ENCODE data around the gene YPEL4.

YPEL4 gene

DNA sequence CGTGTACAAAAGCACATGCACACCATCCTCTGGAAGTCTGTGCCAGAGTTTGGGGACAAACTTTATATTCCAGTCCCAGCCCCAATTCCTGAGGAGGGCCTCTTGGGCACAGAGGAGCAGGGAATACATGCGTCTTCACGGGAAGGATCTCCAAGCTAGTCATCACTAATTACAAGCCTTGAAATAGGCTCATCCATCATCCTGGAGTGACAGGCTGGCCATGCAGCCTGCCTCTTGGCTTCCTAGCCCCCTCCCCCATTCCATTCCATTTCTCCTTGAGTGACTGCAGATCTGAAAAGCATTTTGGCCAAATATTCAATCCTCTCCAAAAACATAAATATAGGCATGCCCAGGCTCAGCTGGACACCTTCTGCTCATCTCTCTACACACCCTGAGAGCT lies 27.4 kb downstream of the YPEL4 start:
- ChIA-PET CTCF (no interaction called here), POLR2A (no interaction called here)
- no peak for TF ChIP-seq FOXA1 (IDR thresholded peaks at IDR 0.05)
- TF ChIP-seq PKNOX1 (IDR thresholded peaks at IDR 0.05): peak; percentile 78
- no peak for DNase-seq (ENCODE audit: extremely low spot score)

DNA sequence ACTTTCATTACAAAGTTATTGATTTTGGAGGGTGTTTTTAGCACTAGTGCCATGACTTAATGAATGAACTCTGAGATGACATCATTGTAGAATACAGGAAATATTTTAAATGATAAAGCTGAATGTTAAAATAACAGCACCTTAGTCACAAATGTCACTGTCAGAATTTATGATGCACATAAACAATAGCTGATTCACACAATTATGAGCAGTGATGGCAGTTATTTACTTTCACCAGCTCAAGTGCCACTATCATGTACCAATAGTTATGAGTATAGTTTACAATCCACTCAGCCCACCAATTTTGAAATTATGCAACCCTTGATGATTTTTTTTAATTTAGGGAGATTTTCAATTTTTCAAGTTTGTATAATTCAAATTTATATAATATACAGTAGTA lies 29.2 kb downstream of the YPEL4 start:
- ChIA-PET CTCF (no interaction called here), POLR2A (no interaction called here)
- no peak for DNase-seq (ENCODE audit: extremely low spot score)
- TF ChIP-seq HDGF (IDR thresholded peaks at IDR 0.05; ENCODE audit: borderline replicate concordance): no peak
- no peak for TF ChIP-seq ZNF384 (IDR thresholded peaks at IDR 0.05)
- no peak for TF ChIP-seq CTBP1 (IDR thresholded peaks at IDR 0.05; ENCODE audit: borderline replicate concordance)

DNA sequence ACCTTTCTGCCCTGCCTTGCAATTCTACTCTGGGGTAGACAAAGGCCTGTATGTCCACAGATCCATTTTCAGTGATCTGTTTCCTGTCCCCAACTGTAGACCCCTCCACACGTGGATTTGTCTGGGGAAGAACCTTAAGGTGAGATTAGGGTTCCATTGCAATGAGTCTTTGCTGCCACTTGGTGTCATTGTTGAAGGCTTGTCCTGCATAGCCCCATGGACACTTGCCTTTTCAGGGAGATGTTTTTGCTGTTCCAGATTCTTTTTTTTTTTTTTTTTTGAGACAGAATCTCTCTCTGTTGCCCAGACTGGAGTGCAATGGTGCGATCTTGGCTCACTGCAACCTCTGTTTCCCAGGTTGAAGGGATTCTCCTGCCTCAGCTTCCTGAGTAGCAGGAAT lies 30.4 kb downstream of the YPEL4 start:
- POLR2A ChIA-PET: no interaction called here
- TF ChIP-seq FOXA1 (IDR thresholded peaks at IDR 0.05) (no peak), NFRKB (IDR thresholded peaks at IDR 0.05) (no peak), SP1 (IDR thresholded peaks at IDR 0.05) (no peak), TARDBP (IDR thresholded peaks at IDR 0.05) (no peak), ARNT (IDR thresholded peaks at IDR 0.05) (no peak), BHLHE40 (IDR thresholded peaks at IDR 0.05; ENCODE audit: borderline replicate concordance) (no peak)

DNA sequence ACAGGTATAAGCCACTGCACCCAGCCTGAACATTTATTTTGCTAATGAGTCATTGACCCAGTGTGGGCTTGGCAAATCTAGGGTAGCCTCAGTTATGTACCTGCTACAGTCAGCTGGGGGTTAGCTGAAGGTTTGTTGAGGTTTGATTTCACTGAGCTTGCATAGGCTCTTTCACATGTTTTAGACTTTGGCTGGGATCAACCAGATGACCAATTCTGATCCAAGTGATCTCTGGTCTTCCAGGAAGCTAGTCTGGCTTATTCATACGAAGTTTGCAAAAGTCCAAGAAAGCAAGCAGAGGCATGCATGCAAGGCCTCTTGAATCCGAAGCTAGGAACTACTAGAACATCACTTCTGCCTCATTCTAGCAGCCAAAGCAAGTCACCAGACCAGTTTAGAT lies 31.3 kb downstream of the YPEL4 start:
- CTCF ChIA-PET: no interaction called here
- TF ChIP-seq BHLHE40 (IDR thresholded peaks at IDR 0.05; ENCODE audit: borderline replicate concordance) (no peak), TARDBP (IDR thresholded peaks at IDR 0.05) (no peak), ARNT (IDR thresholded peaks at IDR 0.05) (no peak), FOXA1 (IDR thresholded peaks at IDR 0.05) (no peak)
- DNase-seq (ENCODE audit: extremely low spot score): no peak
- POLR2A ChIA-PET: no interaction called here

More for the DNA sequence above, 30.4 kb downstream of the YPEL4 start:
- CTCF ChIA-PET: interaction anchor here (0.7 kb wide), 1 partner anchor 11 kb away, joined by 8 read pairs; no protein-coding TSS in a partner anchor
- DNase-seq (ENCODE audit: extremely low spot score): no peak

- TF ChIP-seq L3MBTL2 (conservative IDR thresholded peaks at IDR 0.05) (no peak), ELF4 (IDR thresholded peaks at IDR 0.05) (no peak), BHLHE40 (IDR thresholded peaks at IDR 0.05; ENCODE audit: borderline replicate concordance) (no peak), SUZ12 (IDR thresholded peaks at IDR 0.05) (no peak), NFRKB (IDR thresholded peaks at IDR 0.05) (no peak), HDGF (IDR thresholded peaks at IDR 0.05; ENCODE audit: borderline replicate concordance) (no peak), ZNF384 (IDR thresholded peaks at IDR 0.05) (no peak), FOXA1 (IDR thresholded peaks at IDR 0.05) (no peak), PKNOX1 (IDR thresholded peaks at IDR 0.05) (no peak), TARDBP (IDR thresholded peaks at IDR 0.05) (no peak), ARNT (IDR thresholded peaks at IDR 0.05) (no peak), SP1 (IDR thresholded peaks at IDR 0.05) (no peak), CTBP1 (IDR thresholded peaks at IDR 0.05; ENCODE audit: borderline replicate concordance) (no peak), FOXM1 (IDR thresholded peaks at IDR 0.05; ENCODE audit: borderline replicate concordance) (no peak)
- ChIA-PET POLR2A (no interaction called here), CTCF (no interaction called here)
- no peak for DNase-seq (ENCODE audit: extremely low spot score)
Observed at GRCh38 chr11:57616595-57616994, 33.1 kb downstream of the YPEL4 start.

GRCh38 chr11:57615308-57615707 lies 34.4 kb downstream of the YPEL4 start:
- CTCF ChIA-PET: no interaction called here
- POLR2A ChIA-PET: no interaction called here
- DNase-seq (ENCODE audit: extremely low spot score): no peak

GRCh38 chr11:57614234-57614772 lies 35.4 kb downstream of the YPEL4 start:
- no peak for DNase-seq (ENCODE audit: extremely low spot score)
- CTCF ChIA-PET: interaction anchor here (0.5 to 1.2 kb wide), 2 partner anchors 26 to 126 kb away, joined by 3 read pairs; no protein-coding TSS in a partner anchor

More at GRCh38 chr11:57615308-57615707, 34.4 kb downstream of the YPEL4 start:
- TF ChIP-seq ZNF384 (IDR thresholded peaks at IDR 0.05): no peak
- no peak for TF ChIP-seq SUZ12 (IDR thresholded peaks at IDR 0.05)
- no peak for TF ChIP-seq PKNOX1 (IDR thresholded peaks at IDR 0.05)
- no peak for TF ChIP-seq SP1 (IDR thresholded peaks at IDR 0.05)
- no peak for TF ChIP-seq BHLHE40 (IDR thresholded peaks at IDR 0.05; ENCODE audit: borderline replicate concordance)

More at GRCh38 chr11:57614234-57614772, 35.4 kb downstream of the YPEL4 start:
- TF ChIP-seq FOXA1 (IDR thresholded peaks at IDR 0.05) (no peak), FOXM1 (IDR thresholded peaks at IDR 0.05; ENCODE audit: borderline replicate concordance) (no peak), ARNT (IDR thresholded peaks at IDR 0.05) (no peak), ELF4 (IDR thresholded peaks at IDR 0.05) (no peak), TARDBP (IDR thresholded peaks at IDR 0.05) (no peak), PKNOX1 (IDR thresholded peaks at IDR 0.05) (no peak), CTBP1 (IDR thresholded peaks at IDR 0.05; ENCODE audit: borderline replicate concordance) (no peak), FOXK2 (IDR thresholded peaks at IDR 0.05) (no peak), HDGF (IDR thresholded peaks at IDR 0.05; ENCODE audit: borderline replicate concordance) (no peak), L3MBTL2 (conservative IDR thresholded peaks at IDR 0.05) (no peak), NFRKB (IDR thresholded peaks at IDR 0.05) (no peak), SP1 (IDR thresholded peaks at IDR 0.05) (no peak), SUZ12 (IDR thresholded peaks at IDR 0.05) (no peak), LEF1 (IDR thresholded peaks at IDR 0.05; ENCODE audit: borderline replicate concordance) (no peak), ZNF384 (IDR thresholded peaks at IDR 0.05) (no peak), BHLHE40 (IDR thresholded peaks at IDR 0.05; ENCODE audit: borderline replicate concordance) (no peak)
- POLR2A ChIA-PET: no interaction called here

Measured in HEK293T (cell line).